GM12878 (cell line): ENCODE measurements around the gene CRB3. TPM values are rescaled to one million over a fixed set of nuclear protein-coding genes. Genes with fewer than 3 reads are reported as not detected.

Source experiments
- ATAC-seq: fragments of 200-7000 bp; cut with Tn5 transposase; 3 replicates; pipeline ENCODE4 v1.9.1; 2020; ENCODE audit warnings: mild to moderate bottlenecking, moderate library complexity
- BruUV-seq: library from RNA; stranded (reverse); fragments of 400-500 nt; replicated peaks from 2 replicates; lab custom pipeline; 2021; lab: Mats Ljungman, UMichigan
- CTCF ChIA-PET: fragments of 300-600 bp; sonication (Branson Sonifier 250); formaldehyde crosslinking; extraction: SDS; loops from one replicate; lab custom pipeline; 2021; ENCODE audit warnings: inconsistent platforms; lab: Yijun Ruan, JAX
- POLR2A ChIA-PET: fragments of 350-600 bp; formaldehyde crosslinking; extraction: SDS; loops from one replicate; lab custom pipeline; 2021; ENCODE audit warnings: inconsistent platforms; lab: Charles Lee
- RAD21 ChIA-PET: fragments of 300-600 bp; sonication (Branson Sonifier 250); formaldehyde crosslinking; loops from one replicate; lab custom pipeline; 2023; ENCODE audit warnings: antibody characterized with exemption; ENCODE audit not compliant: unreplicated experiment; lab: Charles Lee
- SMC1A ChIA-PET: fragments of 300-600 bp; sonication (Branson Sonifier 250); formaldehyde crosslinking; loops from one replicate; lab custom pipeline; 2023; ENCODE audit not compliant: unreplicated experiment, uncharacterized antibody; lab: Charles Lee
- DNase-seq: peaks from one replicate; pipeline ENCODE4 v3.0.0-alpha.2; 2011; ENCODE audit warnings: low read depth, low spot score
- FAIRE-seq: peaks from 3 replicates; lab custom pipeline; 2011; peaks lifted over from hg19 to GRCh38; lab: Jason Lieb, UNC
- H2AFZ ChIP-seq: 2 replicates; pipeline ENCODE4 v1.6.0; 2011; ENCODE audit warnings: low read depth, low read length, control low read depth; ENCODE audit not compliant: control insufficient read depth
- H3K27ac ChIP-seq: 2 replicates; pipeline ENCODE4 v1.5.1; 2011; ENCODE audit warnings: control low read depth; ENCODE audit not compliant: control insufficient read depth, insufficient read depth
- H3K27me3 ChIP-seq, 2 experiments: replicated peaks in 1 of 2; 2 replicates each; pipeline versions ENCODE4 v1.6.0 to v1.6.1; 2011; ENCODE audit warnings: low read length in 1 of 2; ENCODE audit not compliant: control insufficient read depth in 2 of 2, insufficient read depth in 2 of 2
- H3K36me3 ChIP-seq, 2 experiments: 2 replicates each; pipeline ENCODE4 v1.5.1; 2011; ENCODE audit warnings: low read length in 1 of 2; ENCODE audit not compliant: control insufficient read depth in 2 of 2, insufficient read depth in 2 of 2
- H3K4me1 ChIP-seq: 2 replicates; pipeline ENCODE4 v1.6.1; 2011; ENCODE audit warnings: mild to moderate bottlenecking, low read length, moderate library complexity, mixed read lengths; ENCODE audit not compliant: control insufficient read depth, insufficient read depth
- H3K4me2 ChIP-seq: 2 replicates; pipeline ENCODE4 v1.6.0; 2011; ENCODE audit warnings: control low read depth; ENCODE audit not compliant: control insufficient read depth, insufficient read depth
- H3K4me3 ChIP-seq: fragments of 200-600 bp; sonication (generic); 2 replicates; pipeline ENCODE4 v1.5.1; 2016
- H3K79me2 ChIP-seq: 2 replicates; pipeline ENCODE4 v1.6.0; 2011; ENCODE audit warnings: low read length; ENCODE audit not compliant: control insufficient read depth, insufficient read depth
- H3K9ac ChIP-seq: 2 replicates; pipeline ENCODE4 v1.8.0; 2011; ENCODE audit warnings: low read length, control low read depth, mixed read lengths; ENCODE audit not compliant: control insufficient read depth, insufficient read depth
- H3K9me3 ChIP-seq: replicated peaks from 3 replicates; pipeline ENCODE4 v1.5.1; 2011; ENCODE audit warnings: mild to moderate bottlenecking, low read length; ENCODE audit not compliant: control insufficient read depth, insufficient read depth
- H4K20me1 ChIP-seq: 2 replicates; pipeline ENCODE4 v1.6.0; 2011; ENCODE audit not compliant: control insufficient read depth, insufficient read depth
- HDAC2 ChIP-seq: fragments of 200-600 bp; sonication (generic); IDR thresholded peaks from 2 replicates; pipeline ENCODE4 v1.6.1; 2017
- IKZF1 ChIP-seq: fragments of 450-650 bp; conservative IDR thresholded peaks from 2 replicates; pipeline ENCODE4 v1.6.1; 2017; ENCODE audit warnings: antibody characterized with exemption, mild to moderate bottlenecking
- KAT2A ChIP-seq: conservative IDR thresholded peaks from 2 replicates; pipeline ENCODE4 v1.6.1; 2011; ENCODE audit warnings: low read depth, low read length; ENCODE audit not compliant: control insufficient read depth
- MXI1 ChIP-seq: fragments of 150-350 bp; IDR thresholded peaks from 2 replicates; pipeline ENCODE4 v1.6.1; 2011; ENCODE audit warnings: low read depth, mild to moderate bottlenecking, inconsistent platforms, low read length, improper control_type of control experiment
- NR2C2 ChIP-seq: IDR thresholded peaks from 2 replicates; pipeline ENCODE4 v1.6.1; 2011; ENCODE audit warnings: borderline replicate concordance, low read depth; ENCODE audit not compliant: control insufficient read depth, insufficient read length
- SP1 ChIP-seq: IDR thresholded peaks from one replicate; pipeline ENCODE4 v1.6.1; 2011; ENCODE audit warnings: low read depth, low read length
- USF1 ChIP-seq: IDR thresholded peaks from 2 replicates; pipeline ENCODE4 v1.6.1; 2011; ENCODE audit warnings: borderline replicate concordance, low read depth, mild to moderate bottlenecking, moderate library complexity, mixed read lengths, low read length; ENCODE audit not compliant: insufficient read depth; ENCODE audit errors: extremely low read length
- ZNF24 ChIP-seq: fragments of 450-650 bp; IDR thresholded peaks from 2 replicates; pipeline ENCODE4 v1.6.1; 2017; ENCODE audit warnings: antibody characterized with exemption, mild to moderate bottlenecking
- WGBS: methylation state at CpG from one replicate; pipeline ENCODE4 v1.1.6; 2016; ENCODE audit warnings: low lambda C conversion rate; ENCODE audit not compliant: insufficient replicate concordance, insufficient coverage; ENCODE audit errors: missing lambda C conversion rate; 5-methylcytosine and 5-hydroxymethylcytosine counted together
- in situ Hi-C: fragments of 300-500 bp; cut with MboI; formaldehyde crosslinking; loops from 9 replicates; pipeline ENCODE4 v1.14.3; 2018; ENCODE audit warnings: mixed read lengths
- intact Hi-C: fragments of 100-400 bp; cut with micrococcal nuclease; formaldehyde crosslinking; loops from one replicate; pipeline ENCODE4 v1.14.2; 2022; ENCODE audit not compliant: unreplicated experiment
- polyA plus RNA-seq, 11 experiments: library from polyadenylated mRNA; depleted of rRNA in 4 of 11; unstranded in 6 of 11; stranded (reverse) in 5 of 11; fragments of >200 nt; fragmentation: Nextera tagmentation in 4 of 11; fragmentation: Illumina TruSeq in 1 of 11; extraction: Ambion mirVana in 4 of 11; extraction: Trizol in 1 of 11; gene quantifications; 1 replicate in 1 of 11; 2 replicates in 10 of 11; pipeline versions ENCODE4 v1.2.1 to v1.2.3, GENCODE V29; 2011 to 2016; ENCODE audit warnings: inconsistent platforms in 2 of 11, missing spikeins in 2 of 11, low read depth in 1 of 11
- total RNA-seq, 4 experiments: library from RNA; depleted of rRNA in 3 of 4; stranded (reverse); fragments of >200 nt in 3 of 4; fragmentation: Illumina TruSeq in 1 of 4; extraction: Trizol in 1 of 4; gene quantifications; 2 replicates each; pipeline versions ENCODE4 v1.2.1 to v1.2.3, GENCODE V29; 2013 to 2021

The CRB3 gene
- total and polyA plus RNA-seq, 10 of the 15 experiments (the other 5 are each of a cell fraction or from before 2014, with no cell fraction given) = 0.11 to 1.9 (median 0.98) TPM; not detected in 1

- RAD21 ChIA-PET = no interaction called here
- Histone ChIP-seq H3K79me2 (no peaks in the 10 kb centered on the region), H3K4me1 (no peaks in the 10 kb centered on the region), H3K36me3 (peaks cover 8 to 17% of the 10 kb centered on the region in 2 experiments; a peak in 3 of 4 replicates), H3K4me2 (no peak overlapping the region), H4K20me1 (no peaks in the 10 kb centered on the region), H3K9me3 (no peaks in the 10 kb centered on the region; the same call in 2 of the 3 replicates), H2AFZ (no peak overlapping the region), H3K9ac (no peak overlapping the region), H3K27ac (no peak overlapping the region), H3K27me3 (no peaks in the 10 kb centered on the region), H3K4me3 (no peak overlapping the region)
- SMC1A ChIA-PET = no interaction called here
- in situ Hi-C loops = no loop called here
- no TSS peak for BruUV-seq
- CTCF ChIA-PET = no interaction called here
- POLR2A ChIA-PET = interaction anchor here (1.7 kb wide), 1 partner anchor 8 kb away, joined by 7 read pairs; the partner anchor contains the start of gene DENND1C
- ATAC-seq = no peak
- no peak for FAIRE-seq
- no peak for DNase-seq
- WGBS = 82% methylated on average over 9 of the region's 9 CpGs
- no peak for TF ChIP-seq SP1
- no peak for TF ChIP-seq HDAC2
- TF ChIP-seq KAT2A = no peak
- no peak for TF ChIP-seq NR2C2
- no peak for TF ChIP-seq MXI1
- no peak for TF ChIP-seq IKZF1
- no peak for TF ChIP-seq ZNF24
- TF ChIP-seq USF1 = no peak
- intact Hi-C loops = no loop called here
Measured at GRCh38 chr19:6473647-6474046, 9.6 kb downstream of the CRB3 start.
